Neural progenitor cell (in vitro differentiated cells): ENCODE results near the gene VPS33A.

ENCODE experiments used
- CTCF ChIP-seq: fragments of 200-600 bp; sonication (generic); IDR thresholded peaks from 2 replicates; pipeline ENCODE4 v1.5.1; 2017; ENCODE audit warnings: antibody characterized with exemption, mild to moderate bottlenecking
- EZH2 ChIP-seq: fragments of 200-600 bp; sonication (generic); IDR thresholded peaks from 2 replicates; pipeline ENCODE4 v1.6.1; 2017; ENCODE audit warnings: antibody characterized with exemption, mild to moderate bottlenecking, moderate library complexity
- EZH2phosphoT487 ChIP-seq: fragments of 200-600 bp; sonication (generic); IDR thresholded peaks from 2 replicates; pipeline ENCODE4 v1.6.1; 2017; ENCODE audit warnings: antibody characterized with exemption

GRCh38 chr12:122206976-122207375 lies 59.3 kb downstream of the VPS33A start:
- no peak for TF ChIP-seq EZH2
- no peak for TF ChIP-seq EZH2phosphoT487
- no peak for TF ChIP-seq CTCF
